ENCODE results near the gene N4BP2L2. TPM values are rescaled to one million over a fixed set of nuclear protein-coding genes. Genes with fewer than 3 reads are reported as not detected.

The N4BP2L2 gene
- total and polyA plus RNA-seq, 2 of the 13 experiments (the other 11 are each of a cell fraction or from before 2014, with no cell fraction given): 58.9 to 81.2 TPM

- TF ChIP-seq TEF (CRISPR knock-in tag; IDR thresholded peaks at IDR 0.05): no peak
- TF ChIP-seq BHLHE40 (IDR thresholded peaks at IDR 0.05; ENCODE audit: low read length): peak; percentile 40; the same call in 1 of the 2 replicates
- TF ChIP-seq ZNF143 (CRISPR knock-in tag; IDR thresholded peaks at IDR 0.05): no peak
- no peak for TF ChIP-seq ZNF512B (CRISPR knock-in tag; IDR thresholded peaks at IDR 0.05; ENCODE audit: borderline replicate concordance)
- TF ChIP-seq ZNF326 (CRISPR knock-in tag; IDR thresholded peaks at IDR 0.05; ENCODE audit: borderline replicate concordance): no peak
- no peak for TF ChIP-seq SP2 (CRISPR knock-in tag; IDR thresholded peaks at IDR 0.05)
- TF ChIP-seq ARID2 (CRISPR knock-in tag; IDR thresholded peaks at IDR 0.05; ENCODE audit: borderline replicate concordance): no peak
- no peak for TF ChIP-seq EP300 (IDR thresholded peaks at IDR 0.05; ENCODE audit: low read depth in 2 of 2, low read length in 2 of 2)
- peak; percentile 33; the same call in 1 of the 2 replicates for TF ChIP-seq EP300 (CRISPR knock-in tag; IDR thresholded peaks at IDR 0.05; ENCODE audit: borderline replicate concordance)
- no peak; the same call in 1 of the 2 replicates for TF ChIP-seq ZNF768 (CRISPR knock-in tag; IDR thresholded peaks at IDR 0.05)
- TF ChIP-seq KAT8 (CRISPR knock-in tag; IDR thresholded peaks at IDR 0.05): no peak
- TF ChIP-seq KMT2B (CRISPR knock-in tag; IDR thresholded peaks at IDR 0.05): no peak; the same call in 1 of the 2 replicates
- no peak for TF ChIP-seq ZSCAN29 (CRISPR knock-in tag; conservative IDR thresholded peaks at IDR 0.05)
- TF ChIP-seq IRF9 (CRISPR knock-in tag; IDR thresholded peaks at IDR 0.05; ENCODE audit: borderline replicate concordance): no peak
- TF ChIP-seq ZBTB26 (CRISPR knock-in tag; IDR thresholded peaks at IDR 0.05; ENCODE audit: borderline replicate concordance): no peak
- TF ChIP-seq AKNA (CRISPR knock-in tag; IDR thresholded peaks at IDR 0.05; ENCODE audit: borderline replicate concordance): no peak
- TF ChIP-seq ZNF766 (CRISPR knock-in tag; IDR thresholded peaks at IDR 0.05; ENCODE audit: borderline replicate concordance): no peak
- no peak for TF ChIP-seq ZNF569 (CRISPR knock-in tag; IDR thresholded peaks at IDR 0.05; ENCODE audit: borderline replicate concordance)
Measured at GRCh38 chr13:32454886-32455593, 83.6 kb downstream of the N4BP2L2 start (continued).
